ENCODE results near the gene PHF10.
A peak's percentile ranks its signal among the peaks of the same experiment; 100 is the strongest.

Gene PHF10

DNA sequence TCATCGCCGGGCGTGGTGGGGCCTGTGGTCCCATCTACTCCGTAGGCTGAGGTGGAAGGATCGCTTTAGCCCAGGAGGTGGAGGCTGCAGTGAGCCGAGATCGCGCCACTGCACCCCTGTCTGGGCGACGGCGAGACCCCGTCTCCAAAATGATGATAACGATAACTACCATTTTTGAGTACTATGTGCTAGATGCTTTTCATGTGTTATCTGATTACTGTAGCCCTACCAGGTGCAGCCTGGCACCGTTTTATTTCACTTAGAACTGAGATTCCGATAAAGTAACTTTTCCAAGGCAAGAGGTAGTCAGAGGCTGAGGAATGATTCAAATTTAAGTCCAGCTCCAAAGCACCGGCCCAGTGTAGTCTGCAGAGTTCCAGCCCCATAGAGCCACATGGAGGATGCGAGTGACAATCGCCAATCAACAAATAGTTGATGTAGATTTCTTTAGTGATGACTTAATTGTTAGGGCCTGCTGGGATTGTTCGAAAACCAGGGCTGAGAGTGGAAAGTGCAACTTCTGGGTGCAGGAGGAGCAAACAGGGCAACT lies 27.8 kb upstream of the PHF10 start:
- DNase-seq (ENCODE audit: low read depth), result peak; percentile 15
- TF ChIP-seq, protein P1, sequence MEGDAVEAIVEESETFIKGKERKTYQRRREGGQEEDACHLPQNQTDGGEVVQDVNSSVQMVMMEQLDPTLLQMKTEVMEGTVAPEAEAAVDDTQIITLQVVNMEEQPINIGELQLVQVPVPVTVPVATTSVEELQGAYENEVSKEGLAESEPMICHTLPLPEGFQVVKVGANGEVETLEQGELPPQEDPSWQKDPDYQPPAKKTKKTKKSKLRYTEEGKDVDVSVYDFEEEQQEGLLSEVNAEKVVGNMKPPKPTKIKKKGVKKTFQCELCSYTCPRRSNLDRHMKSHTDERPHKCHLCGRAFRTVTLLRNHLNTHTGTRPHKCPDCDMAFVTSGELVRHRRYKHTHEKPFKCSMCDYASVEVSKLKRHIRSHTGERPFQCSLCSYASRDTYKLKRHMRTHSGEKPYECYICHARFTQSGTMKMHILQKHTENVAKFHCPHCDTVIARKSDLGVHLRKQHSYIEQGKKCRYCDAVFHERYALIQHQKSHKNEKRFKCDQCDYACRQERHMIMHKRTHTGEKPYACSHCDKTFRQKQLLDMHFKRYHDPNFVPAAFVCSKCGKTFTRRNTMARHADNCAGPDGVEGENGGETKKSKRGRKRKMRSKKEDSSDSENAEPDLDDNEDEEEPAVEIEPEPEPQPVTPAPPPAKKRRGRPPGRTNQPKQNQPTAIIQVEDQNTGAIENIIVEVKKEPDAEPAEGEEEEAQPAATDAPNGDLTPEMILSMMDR (IDR thresholded peaks at IDR 0.05; ENCODE audit: insufficient read depth, low read depth, low read length, missing control alignments), result no peak
- peak overlapping the region; percentile 100 for H3K4me3 ChIP-seq (ENCODE audit: low read depth, low read length)

DNA sequence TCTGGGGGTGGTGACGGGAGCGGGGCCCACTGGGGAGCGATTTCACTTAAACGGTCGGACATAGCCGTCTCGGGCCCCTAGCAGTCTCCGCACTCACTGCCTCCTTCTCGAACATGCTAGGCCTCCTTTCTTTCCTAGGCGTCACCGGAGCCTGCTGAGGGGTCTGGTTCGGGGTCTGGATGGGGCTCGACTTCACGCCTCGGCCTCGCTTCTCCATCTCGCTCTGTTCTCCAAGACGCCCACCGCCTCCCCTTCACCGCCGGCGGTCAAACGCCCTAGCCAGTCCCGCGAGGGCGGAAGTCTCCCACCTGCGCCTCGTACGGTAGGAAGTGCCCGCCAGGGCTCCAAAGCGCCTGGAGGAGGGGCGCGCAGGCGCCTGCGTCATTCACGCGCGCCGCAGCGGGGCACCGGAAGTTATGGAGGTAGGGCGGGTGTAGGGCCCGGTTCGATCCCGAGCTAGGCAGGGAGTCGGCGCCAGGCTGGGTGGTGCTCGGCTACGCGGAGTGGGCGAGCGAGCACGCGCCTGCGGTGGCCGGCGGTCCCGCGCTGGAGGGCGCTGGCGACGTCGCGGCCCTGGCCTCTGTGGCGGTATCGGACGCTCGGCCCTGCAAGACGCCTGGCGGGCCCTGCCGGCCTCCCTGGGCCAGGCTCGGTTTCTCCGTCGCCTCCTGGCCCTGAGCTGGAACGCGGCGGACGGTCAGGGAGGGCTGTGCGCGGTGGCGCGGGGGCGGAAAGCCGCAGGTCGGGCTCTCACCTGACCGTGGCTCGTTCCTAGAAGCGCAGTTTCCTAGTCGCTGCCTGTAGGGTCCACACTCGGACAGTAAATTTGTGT lies 27.2 kb upstream of the PHF10 start, which contains the start of the genes DYNLT2 and ERMARD:
Gene DYNLT2 (minus strand): TSS at position 331 of the 832 bp plus-strand sequence. CDS start 114 bp downstream, at position 217.
Gene ERMARD (plus strand): TSS at position 381 of the 832 bp plus-strand sequence. CDS start 36 bp downstream, at position 417.
- TF ChIP-seq, protein P1 (IDR thresholded peaks at IDR 0.05; ENCODE audit: insufficient read depth, low read depth, low read length, missing control alignments), result peak; percentile 1
- peak; percentile 95 for DNase-seq (ENCODE audit: low read depth)
- peak within 1 kb of the TSS; percentile 100 for H3K4me3 ChIP-seq (ENCODE audit: low read depth, low read length)

DNA sequence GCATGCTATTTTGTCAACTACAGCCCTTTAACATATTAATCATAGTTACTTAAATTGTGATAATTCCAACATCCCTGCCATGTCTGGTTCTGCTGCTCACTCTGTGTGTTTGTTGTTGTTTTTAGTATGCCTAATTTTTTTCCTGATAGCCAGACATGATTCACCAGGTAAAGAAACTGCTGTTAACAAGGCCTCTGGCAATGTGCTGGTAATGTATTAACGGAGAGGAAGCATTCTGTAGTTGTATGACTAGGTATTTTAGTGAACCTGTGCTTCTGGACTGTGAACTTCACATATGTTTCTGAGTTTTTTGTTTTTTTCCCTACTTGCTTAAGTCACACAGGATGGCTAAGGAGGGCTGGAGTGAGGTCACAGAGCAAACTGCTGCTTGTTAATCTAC lies 22.3 kb upstream of the PHF10 start:
- TF ChIP-seq, protein P1 (IDR thresholded peaks at IDR 0.05; ENCODE audit: insufficient read depth, low read depth, low read length, missing control alignments), result no peak
- H3K4me3 ChIP-seq (ENCODE audit: low read depth, low read length), result no peak overlapping the region
- no peak for DNase-seq (ENCODE audit: low read depth)

DNA sequence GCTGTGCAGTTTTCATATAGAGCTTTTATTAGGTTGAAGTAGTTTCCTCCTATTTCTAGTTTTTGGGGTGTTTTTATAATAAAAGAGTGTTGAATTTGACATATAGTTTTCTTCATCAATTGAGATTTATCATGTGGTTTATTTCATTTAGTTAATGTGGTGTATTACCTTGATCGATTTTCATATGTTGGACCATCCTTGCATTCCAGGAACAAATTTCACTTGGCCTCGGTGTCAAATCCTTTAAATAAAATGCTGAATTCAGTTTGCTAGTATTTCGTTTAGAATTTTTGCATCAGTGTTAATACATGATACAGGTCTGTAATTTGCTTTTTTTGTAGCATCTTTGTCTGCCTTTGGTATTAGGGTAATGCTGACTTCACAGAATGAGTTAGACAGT lies 21.1 kb upstream of the PHF10 start:
- no peak overlapping the region for H3K4me3 ChIP-seq (ENCODE audit: low read depth, low read length)
- TF ChIP-seq, protein P1 (IDR thresholded peaks at IDR 0.05; ENCODE audit: insufficient read depth, low read depth, low read length, missing control alignments), result no peak
- DNase-seq (ENCODE audit: low read depth), result no peak

DNA sequence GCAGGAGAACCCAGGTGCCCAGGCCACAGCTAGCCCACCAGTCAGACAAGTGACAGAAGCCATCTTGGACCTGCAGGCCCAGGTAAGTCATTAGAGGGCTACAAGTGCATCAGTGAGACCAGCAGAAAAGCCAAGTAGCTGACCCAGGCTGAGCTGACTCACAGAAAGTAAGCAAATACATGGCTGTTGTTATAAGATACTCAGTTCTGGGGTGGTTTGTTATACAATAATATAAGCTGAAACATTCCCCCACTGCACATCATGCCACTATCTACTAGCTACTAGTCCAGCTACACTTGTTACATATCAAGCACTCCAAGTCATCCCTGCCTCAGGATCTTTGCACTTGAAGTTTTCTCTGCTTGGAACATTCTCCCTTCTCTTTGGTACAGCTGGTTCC lies 17.0 kb upstream of the PHF10 start:
- DNase-seq (ENCODE audit: low read depth), result no peak
- TF ChIP-seq, protein P1 (IDR thresholded peaks at IDR 0.05; ENCODE audit: insufficient read depth, low read depth, low read length, missing control alignments), result no peak
- H3K4me3 ChIP-seq (ENCODE audit: low read depth, low read length), result no peak overlapping the region

DNA sequence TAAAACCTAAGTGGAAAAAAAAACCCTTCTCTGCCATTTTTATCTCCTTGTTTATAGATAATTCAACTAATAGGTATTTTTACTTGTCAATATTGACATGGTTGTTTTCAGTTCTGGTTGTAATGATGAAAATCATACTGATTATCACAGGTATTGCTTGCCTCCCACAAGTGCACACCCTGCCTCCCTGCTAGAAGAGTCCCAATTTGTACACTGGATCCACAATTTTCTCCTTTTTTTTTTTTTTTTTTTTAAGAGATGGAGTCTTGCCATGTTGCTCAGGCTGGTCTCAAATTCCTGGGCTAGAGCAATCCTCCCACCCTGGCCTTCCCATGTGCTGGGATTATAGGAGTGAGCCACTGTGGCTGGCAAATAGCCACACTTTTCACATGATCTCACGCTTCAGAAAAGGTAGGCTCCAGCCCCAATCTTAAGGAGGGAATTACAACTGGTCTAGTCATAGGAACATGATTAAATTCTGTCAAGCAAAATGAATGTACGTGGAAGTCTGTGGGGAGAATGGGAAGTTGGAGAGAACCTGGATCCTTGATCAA lies 14.8 kb upstream of the PHF10 start:
- TF ChIP-seq, protein P1 (IDR thresholded peaks at IDR 0.05; ENCODE audit: insufficient read depth, low read depth, low read length, missing control alignments), result no peak
- no peak overlapping the region for H3K4me3 ChIP-seq (ENCODE audit: low read depth, low read length)
- no peak for DNase-seq (ENCODE audit: low read depth)
